Measurements from ENCODE around the gene IGF2BP2. TPM values are rescaled to one million over a fixed set of nuclear protein-coding genes. Genes with fewer than 3 reads are reported as not detected.
A peak's percentile ranks its signal among the peaks of the same experiment; 100 is the strongest.

Gene IGF2BP2
- total and polyA plus RNA-seq, 9 of the 15 experiments (the other 6 are each of a cell fraction or from before 2014, with no cell fraction given) = 3.2 to 59.6 (median 30.5) TPM

DNA sequence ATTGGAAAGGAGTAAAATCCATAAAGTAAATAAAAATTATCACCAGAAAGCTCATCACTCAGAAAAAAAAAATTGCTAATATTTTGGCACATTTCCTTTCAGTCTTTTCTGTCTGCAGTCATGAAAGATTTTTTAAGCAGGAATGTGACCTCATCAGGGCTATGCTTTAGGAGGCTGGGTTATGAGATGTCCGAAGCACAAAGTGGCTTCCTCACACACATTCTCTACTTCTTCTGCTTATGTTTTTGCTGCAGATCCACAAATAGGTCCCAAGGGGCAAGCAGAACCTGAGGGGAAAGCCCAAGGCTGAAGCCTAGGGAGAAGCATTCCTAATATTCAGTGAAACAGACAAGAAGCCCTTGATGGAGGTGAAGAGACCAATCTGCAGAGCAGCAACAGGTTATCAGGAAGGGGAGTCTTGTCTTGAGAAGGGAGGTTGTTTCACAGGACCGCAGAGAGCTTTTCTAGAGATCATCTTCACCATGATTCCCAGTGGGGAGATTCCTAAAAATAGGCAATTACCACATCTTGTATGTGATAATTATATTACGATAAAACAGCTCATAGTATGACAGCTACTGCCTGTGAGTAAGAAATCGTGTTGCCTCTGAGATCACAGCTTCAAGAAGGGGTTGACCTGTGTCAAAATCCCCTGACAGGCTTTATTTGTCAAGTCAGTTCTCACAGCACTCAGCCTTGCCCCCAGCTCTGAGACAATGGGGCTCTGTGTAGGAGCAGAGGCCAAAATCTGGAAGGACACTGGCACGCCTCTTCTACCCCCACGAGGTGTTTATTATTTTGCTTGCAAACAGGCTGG is 60.5 kb downstream of the IGF2BP2 start:
- 38% methylated on average over 6 of the region's 6 CpGs for WGBS (ENCODE audit: insufficient coverage, low coverage, missing lambda C conversion rate)
- Histone ChIP-seq H2AFZ (ENCODE audit: low read depth, low read length) (no peak overlapping the region), H3K9ac (ENCODE audit: insufficient read depth in 1 of 2, low read depth in 2 of 2, low read length in 2 of 2) (peak overlapping the region in 1 of 2 experiments; percentile 47; a peak in 1 of 4 replicates), H3K79me2 (ENCODE audit: control insufficient read depth, insufficient read depth, low read length) (peaks cover 93% of the 10 kb centered on the region), H3K36me3 (ENCODE audit: control insufficient read depth, insufficient read depth, low read length) (no peaks in the 10 kb centered on the region), H3K4me2 (ENCODE audit: insufficient read depth, low read length) (no peak overlapping the region), H3K27me3 (ENCODE audit: control insufficient read depth in 2 of 2, insufficient read depth in 2 of 2, low read length in 2 of 2) (no peaks in the 10 kb centered on the region; a peak in 1 of 5 replicates), H3K27ac (ENCODE audit: extremely low read depth, low read depth, low read length) (no peak overlapping the region), H3K9me1 (ENCODE audit: control insufficient read depth, insufficient read depth, low read length) (no peaks in the 10 kb centered on the region), H4K20me1 (replicated peaks; ENCODE audit: control insufficient read depth, insufficient read depth, low read length) (peaks cover 24% of the 10 kb centered on the region), H3K9me3 (replicated peaks; ENCODE audit: control insufficient read depth, insufficient read depth, low read depth, low read length) (no peaks in the 10 kb centered on the region), H3K4me3 (no peak overlapping the region), H3K4me1 (replicated peaks in 1 of 2; ENCODE audit: control insufficient read depth in 2 of 2, insufficient read depth in 2 of 2, low read length in 2 of 2) (peaks cover 4 to 34% of the 10 kb centered on the region in 2 experiments; a peak in 4 of 5 replicates)
- CTCF ChIA-PET (ENCODE audit: low intra/inter-chr PET ratio) = no interaction called here
- DNase-seq (ENCODE audit: extremely low read depth in 1 of 4, low spot score in 3 of 4) (no peak), ATAC-seq (peak; percentile 23), FAIRE-seq (no peak)
- intact Hi-C loops (cut with micrococcal nuclease) (no loop called here), in situ Hi-C loops (cut with MboI) (no loop called here)
- no TSS peak for BruUV-seq (replicated peaks)
- TF ChIP-seq, protein P1, sequence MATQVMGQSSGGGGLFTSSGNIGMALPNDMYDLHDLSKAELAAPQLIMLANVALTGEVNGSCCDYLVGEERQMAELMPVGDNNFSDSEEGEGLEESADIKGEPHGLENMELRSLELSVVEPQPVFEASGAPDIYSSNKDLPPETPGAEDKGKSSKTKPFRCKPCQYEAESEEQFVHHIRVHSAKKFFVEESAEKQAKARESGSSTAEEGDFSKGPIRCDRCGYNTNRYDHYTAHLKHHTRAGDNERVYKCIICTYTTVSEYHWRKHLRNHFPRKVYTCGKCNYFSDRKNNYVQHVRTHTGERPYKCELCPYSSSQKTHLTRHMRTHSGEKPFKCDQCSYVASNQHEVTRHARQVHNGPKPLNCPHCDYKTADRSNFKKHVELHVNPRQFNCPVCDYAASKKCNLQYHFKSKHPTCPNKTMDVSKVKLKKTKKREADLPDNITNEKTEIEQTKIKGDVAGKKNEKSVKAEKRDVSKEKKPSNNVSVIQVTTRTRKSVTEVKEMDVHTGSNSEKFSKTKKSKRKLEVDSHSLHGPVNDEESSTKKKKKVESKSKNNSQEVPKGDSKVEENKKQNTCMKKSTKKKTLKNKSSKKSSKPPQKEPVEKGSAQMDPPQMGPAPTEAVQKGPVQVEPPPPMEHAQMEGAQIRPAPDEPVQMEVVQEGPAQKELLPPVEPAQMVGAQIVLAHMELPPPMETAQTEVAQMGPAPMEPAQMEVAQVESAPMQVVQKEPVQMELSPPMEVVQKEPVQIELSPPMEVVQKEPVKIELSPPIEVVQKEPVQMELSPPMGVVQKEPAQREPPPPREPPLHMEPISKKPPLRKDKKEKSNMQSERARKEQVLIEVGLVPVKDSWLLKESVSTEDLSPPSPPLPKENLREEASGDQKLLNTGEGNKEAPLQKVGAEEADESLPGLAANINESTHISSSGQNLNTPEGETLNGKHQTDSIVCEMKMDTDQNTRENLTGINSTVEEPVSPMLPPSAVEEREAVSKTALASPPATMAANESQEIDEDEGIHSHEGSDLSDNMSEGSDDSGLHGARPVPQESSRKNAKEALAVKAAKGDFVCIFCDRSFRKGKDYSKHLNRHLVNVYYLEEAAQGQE (IDR thresholded peaks at IDR 0.05; ENCODE audit: borderline replicate concordance) = no peak
- TF ChIP-seq, protein P1 (CRISPR knock-in tag; IDR thresholded peaks at IDR 0.05; ENCODE audit: low read depth) = no peak
- TF ChIP-seq BRD4 (IDR thresholded peaks at IDR 0.05) (no peak), MCM3 (IDR thresholded peaks at IDR 0.05) (no peak), NR2C2 (CRISPR knock-in tag; IDR thresholded peaks at IDR 0.05) (no peak), NR2C2 (tag; IDR thresholded peaks at IDR 0.05) (no peak), POLR2B (IDR thresholded peaks at IDR 0.05; ENCODE audit: low read depth, partially characterized antibody) (no peak)
- TF ChIP-seq, protein P2, sequence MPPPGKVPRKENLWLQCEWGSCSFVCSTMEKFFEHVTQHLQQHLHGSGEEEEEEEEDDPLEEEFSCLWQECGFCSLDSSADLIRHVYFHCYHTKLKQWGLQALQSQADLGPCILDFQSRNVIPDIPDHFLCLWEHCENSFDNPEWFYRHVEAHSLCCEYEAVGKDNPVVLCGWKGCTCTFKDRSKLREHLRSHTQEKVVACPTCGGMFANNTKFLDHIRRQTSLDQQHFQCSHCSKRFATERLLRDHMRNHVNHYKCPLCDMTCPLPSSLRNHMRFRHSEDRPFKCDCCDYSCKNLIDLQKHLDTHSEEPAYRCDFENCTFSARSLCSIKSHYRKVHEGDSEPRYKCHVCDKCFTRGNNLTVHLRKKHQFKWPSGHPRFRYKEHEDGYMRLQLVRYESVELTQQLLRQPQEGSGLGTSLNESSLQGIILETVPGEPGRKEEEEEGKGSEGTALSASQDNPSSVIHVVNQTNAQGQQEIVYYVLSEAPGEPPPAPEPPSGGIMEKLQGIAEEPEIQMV (tag; conservative IDR thresholded peaks at IDR 0.05; ENCODE audit: low read depth) = no peak
- POLR2A ChIA-PET = interaction anchor here (0.6 to 2.1 kb wide), 5 partner anchors 10 to 85 kb away, joined by 3 to 5 read pairs (median 3); no protein-coding TSS in a partner anchor
